ENCODE data around the gene POFUT1. TPM values are rescaled to one million over a fixed set of nuclear protein-coding genes. Genes with fewer than 3 reads are reported as not detected.

The POFUT1 gene
- polyA plus RNA-seq, 6 donors from 2014 or later = 7.2 to 16.9 (median 14.7) TPM

- Mint-ChIP-seq H3K27me3 (no peaks in the 10 kb centered on the region), H3K36me3 (peaks cover 16 to 24% of the 10 kb centered on the region in 2 donors), H3K4me3 (no peak overlapping the region), H3K9me3 (no peaks in the 10 kb centered on the region), H3K4me1 (peaks cover 8 to 17% (median 11%) of the 10 kb centered on the region in 3 donors), H3K27ac (no peak overlapping the region)
- DNase-seq (no peak), ATAC-seq (ENCODE audit: low read depth in 2 of 2) (no peak)
Measured at GRCh38 chr20:32227306-32227705, 19.6 kb downstream of the POFUT1 start.

- peaks cover 20 to 24% of the 10 kb centered on the region in 2 donors for H3K36me3 Mint-ChIP-seq
- DNase-seq (no peak), ATAC-seq (ENCODE audit: low read depth in 2 of 2) (no peak)
- no peaks in the 10 kb centered on the region for H3K27me3 Mint-ChIP-seq
- H3K9me3 Mint-ChIP-seq = no peaks in the 10 kb centered on the region
- peaks cover 8 to 17% (median 15%) of the 10 kb centered on the region in 3 donors for H3K4me1 Mint-ChIP-seq
- peak overlapping the region in 2 of 6 donors; percentile 35 to 90 for H3K27ac Mint-ChIP-seq
- H3K4me3 Mint-ChIP-seq = no peak overlapping the region
Measured at GRCh38 chr20:32227744-32228688, 20.3 kb downstream of the POFUT1 start.

DNA sequence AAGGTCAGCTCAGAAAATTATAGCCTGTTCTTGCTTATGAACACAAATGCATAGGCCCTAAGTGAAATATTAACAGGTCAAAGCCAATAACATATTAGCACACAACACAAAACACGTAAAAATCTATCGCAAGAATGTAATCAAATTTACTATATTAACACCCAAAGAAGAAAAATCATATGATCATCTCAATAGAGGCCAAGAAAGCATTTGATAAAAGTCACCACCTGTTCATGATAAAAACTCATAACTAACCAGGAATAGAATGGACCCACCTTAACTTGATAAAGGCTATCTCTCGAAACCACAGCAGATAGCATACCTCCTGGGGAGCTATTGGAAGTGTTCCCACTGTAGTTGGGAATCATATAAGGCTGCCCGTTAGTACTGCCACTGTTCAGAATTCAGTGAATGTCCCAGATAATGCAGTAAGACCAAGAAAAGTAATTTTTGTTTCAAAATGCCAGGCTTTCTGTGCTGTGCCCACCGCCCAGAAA, 21.6 kb downstream of the POFUT1 start:
- no peak for DNase-seq
- ATAC-seq (ENCODE audit: low read depth in 2 of 2) = no peak
- H3K9me3 Mint-ChIP-seq = no peaks in the 10 kb centered on the region

DNA sequence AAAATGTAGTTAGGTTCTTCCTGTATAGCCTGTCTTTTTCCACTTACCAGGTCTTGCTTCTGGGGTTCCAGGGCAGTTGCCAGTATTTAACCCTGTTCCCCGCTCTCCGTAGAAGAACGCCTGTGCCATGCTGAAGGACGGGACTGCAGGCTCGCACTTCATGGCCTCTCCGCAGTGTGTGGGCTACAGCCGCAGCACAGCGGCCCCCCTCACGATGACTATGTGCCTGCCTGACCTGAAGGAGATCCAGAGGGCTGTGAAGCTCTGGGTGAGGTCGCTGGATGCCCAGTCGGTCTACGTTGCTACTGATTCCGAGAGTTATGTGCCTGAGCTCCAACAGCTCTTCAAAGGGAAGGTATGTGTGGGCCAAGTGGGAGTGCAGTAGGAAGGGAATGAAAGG, 23.0 kb downstream of the POFUT1 start:
- ATAC-seq (ENCODE audit: low read depth in 2 of 2) (no peak), DNase-seq (no peak)
- peaks cover 29 to 34% of the 10 kb centered on the region in 2 donors for H3K36me3 Mint-ChIP-seq
- no peaks in the 10 kb centered on the region for H3K27me3 Mint-ChIP-seq
- H3K4me1 Mint-ChIP-seq = peaks cover 11 to 20% (median 17%) of the 10 kb centered on the region in 3 donors
- no peak overlapping the region for H3K4me3 Mint-ChIP-seq
- peak overlapping the region in 2 of 6 donors; percentile 72 to 87 for H3K27ac Mint-ChIP-seq
- H3K9me3 Mint-ChIP-seq = no peaks in the 10 kb centered on the region

More for the DNA sequence above, 21.6 kb downstream of the POFUT1 start:
- Mint-ChIP-seq H3K27ac (peak overlapping the region in 1 of 6 donors; percentile 25), H3K36me3 (peaks cover 24 to 27% of the 10 kb centered on the region in 2 donors), H3K27me3 (no peaks in the 10 kb centered on the region), H3K4me3 (peak overlapping the region in 1 of 8 donors; percentile 44), H3K4me1 (peaks cover 9 to 20% (median 17%) of the 10 kb centered on the region in 3 donors)

GRCh38 chr20:32231245-32231644, 23.6 kb downstream of the POFUT1 start:
- no peak for ATAC-seq (ENCODE audit: low read depth in 2 of 2)
- Mint-ChIP-seq H3K4me3 (no peak overlapping the region), H3K27me3 (no peaks in the 10 kb centered on the region)

DNA sequence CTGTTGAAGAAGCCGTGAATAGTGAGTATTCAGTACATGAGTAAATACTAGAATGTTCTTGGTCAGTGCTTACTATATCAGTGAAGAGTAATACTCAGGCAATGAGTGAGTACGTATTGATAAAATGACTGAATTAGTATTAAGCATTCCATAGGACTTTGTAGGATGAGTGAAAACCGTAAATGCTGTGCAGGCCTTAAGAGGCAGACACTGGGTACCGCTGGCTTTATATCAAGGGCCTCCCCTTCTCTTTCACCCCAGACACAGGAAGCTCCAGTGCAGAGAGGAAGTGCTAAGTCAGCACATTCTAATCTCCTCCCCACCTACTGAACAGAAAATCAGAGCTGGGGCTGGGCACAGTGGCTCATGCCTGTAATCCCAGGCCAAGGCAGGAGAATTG, 24.2 kb downstream of the POFUT1 start:
- no peaks in the 10 kb centered on the region for H3K27me3 Mint-ChIP-seq
- DNase-seq (no peak), ATAC-seq (ENCODE audit: low read depth in 2 of 2) (peak in 1 of 2 donors; percentile 55)
- peaks cover 29 to 37% of the 10 kb centered on the region in 2 donors for H3K36me3 Mint-ChIP-seq
- H3K9me3 Mint-ChIP-seq = no peaks in the 10 kb centered on the region
- H3K4me3 Mint-ChIP-seq = no peak overlapping the region
- peaks cover 11 to 20% (median 17%) of the 10 kb centered on the region in 3 donors for H3K4me1 Mint-ChIP-seq
- H3K27ac Mint-ChIP-seq = peak overlapping the region in 5 of 6 donors; percentile 23 to 75 (median 61)

More at GRCh38 chr20:32231245-32231644, 23.6 kb downstream of the POFUT1 start:
- H3K9me3 Mint-ChIP-seq = no peaks in the 10 kb centered on the region
- peaks cover 29 to 37% of the 10 kb centered on the region in 2 donors for H3K36me3 Mint-ChIP-seq
- peaks cover 11 to 20% (median 17%) of the 10 kb centered on the region in 3 donors for H3K4me1 Mint-ChIP-seq
- no peak for DNase-seq
- H3K27ac Mint-ChIP-seq = peak overlapping the region in 1 of 6 donors; percentile 72

DNA sequence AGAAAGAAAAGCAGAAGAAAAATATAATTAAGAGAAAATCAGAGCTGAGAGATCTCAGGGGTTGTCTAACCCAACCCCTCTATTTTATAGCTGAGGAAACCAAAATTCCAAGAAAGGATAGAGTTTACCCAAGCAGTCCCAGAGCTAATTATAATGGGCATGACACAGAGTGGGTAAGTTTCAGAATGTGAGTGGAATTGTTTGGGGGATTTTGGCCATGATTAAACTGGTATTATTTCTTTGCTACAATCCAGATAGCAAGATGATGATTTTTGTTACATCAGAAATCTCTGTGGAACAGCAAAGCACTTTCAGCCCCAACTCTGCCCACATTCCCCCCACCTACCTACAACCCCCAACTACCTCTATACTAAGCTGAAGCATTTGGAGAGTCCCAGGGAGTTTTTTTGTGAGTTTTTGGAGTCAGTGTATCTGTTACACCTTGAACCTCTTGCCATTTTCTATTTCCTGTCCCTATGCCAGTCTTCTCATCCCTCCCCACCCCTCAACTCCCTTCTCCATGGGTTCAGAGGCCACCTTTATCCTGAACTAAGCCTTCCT, 24.7 kb downstream of the POFUT1 start:
- Mint-ChIP-seq H3K27ac (peak overlapping the region; percentile 22 to 72 (median 48)), H3K4me3 (no peak overlapping the region), H3K27me3 (no peaks in the 10 kb centered on the region), H3K9me3 (no peaks in the 10 kb centered on the region), H3K36me3 (peaks cover 29 to 37% of the 10 kb centered on the region in 2 donors), H3K4me1 (peaks cover 11 to 20% (median 17%) of the 10 kb centered on the region in 3 donors)
- DNase-seq (no peak), ATAC-seq (ENCODE audit: low read depth in 2 of 2) (no peak)

- peaks cover 27 to 37% of the 10 kb centered on the region in 2 donors for H3K36me3 Mint-ChIP-seq
- H3K4me1 Mint-ChIP-seq = peaks cover 11 to 20% (median 17%) of the 10 kb centered on the region in 3 donors
- ATAC-seq (ENCODE audit: low read depth in 2 of 2) (no peak), DNase-seq (no peak)
- H3K27me3 Mint-ChIP-seq = no peaks in the 10 kb centered on the region
- peak overlapping the region in 1 of 6 donors; percentile 25 for H3K27ac Mint-ChIP-seq
- no peaks in the 10 kb centered on the region for H3K9me3 Mint-ChIP-seq
- no peak overlapping the region for H3K4me3 Mint-ChIP-seq
Measured at GRCh38 chr20:32233286-32233685, 25.6 kb downstream of the POFUT1 start.

- Mint-ChIP-seq H3K36me3 (peaks cover 17 to 37% of the 10 kb centered on the region in 2 donors), H3K27me3 (no peaks in the 10 kb centered on the region), H3K27ac (no peak overlapping the region), H3K4me1 (peaks cover 11 to 20% (median 17%) of the 10 kb centered on the region in 3 donors), H3K9me3 (no peaks in the 10 kb centered on the region), H3K4me3 (no peak overlapping the region)
- no peak for ATAC-seq (ENCODE audit: low read depth in 2 of 2)
- no peak for DNase-seq
Measured at GRCh38 chr20:32234135-32234808, 26.6 kb downstream of the POFUT1 start.

DNA sequence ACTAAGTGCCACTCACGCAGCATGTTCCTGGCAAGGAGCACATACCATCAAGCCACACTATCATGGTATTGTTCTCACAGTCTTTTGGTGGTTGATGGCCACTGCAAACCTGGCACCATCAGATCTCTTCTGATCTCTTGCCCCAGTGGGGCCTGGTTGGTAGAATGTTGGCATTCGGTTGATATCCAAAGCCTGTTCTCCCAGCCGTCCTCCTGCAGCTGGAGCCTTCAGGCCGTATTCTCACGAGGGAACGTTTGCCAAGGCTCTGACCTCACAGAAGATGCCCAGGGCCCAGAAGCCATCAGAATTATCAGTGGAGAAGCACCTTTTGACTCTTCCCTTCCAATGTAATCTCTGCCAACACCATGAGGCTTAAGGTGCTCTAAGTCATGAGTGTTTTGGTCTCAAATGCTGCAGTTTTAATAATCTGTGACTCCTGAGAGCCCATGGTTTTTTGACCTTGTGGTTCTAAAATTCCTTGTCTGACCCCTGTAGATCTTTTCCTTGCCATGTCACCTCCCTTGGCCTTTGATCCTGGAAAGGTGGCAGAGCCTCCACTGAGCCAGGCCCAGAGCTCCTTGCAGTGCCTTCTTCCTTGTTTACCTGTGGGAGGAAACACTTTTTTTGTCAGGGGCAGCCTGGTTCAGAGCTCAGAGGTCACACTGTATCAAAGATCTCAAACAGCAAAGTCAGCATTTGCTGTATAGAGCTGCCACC, 27.8 kb downstream of the POFUT1 start:
- H3K4me1 Mint-ChIP-seq = peaks cover 21 to 30% (median 28%) of the 10 kb centered on the region in 3 donors
- no peaks in the 10 kb centered on the region for H3K27me3 Mint-ChIP-seq
- peak overlapping the region in 3 of 6 donors; percentile 6 to 47 (median 21) for H3K27ac Mint-ChIP-seq
- DNase-seq (no peak), ATAC-seq (ENCODE audit: low read depth in 2 of 2) (no peak)
- peaks cover 15 to 37% of the 10 kb centered on the region in 2 donors for H3K36me3 Mint-ChIP-seq
- peak overlapping the region in 1 of 8 donors; percentile 59 for H3K4me3 Mint-ChIP-seq
- H3K9me3 Mint-ChIP-seq = no peaks in the 10 kb centered on the region

GRCh38 chr20:32236048-32236533, 28.4 kb downstream of the POFUT1 start:
- DNase-seq (no peak), ATAC-seq (ENCODE audit: low read depth in 2 of 2) (no peak)
- H3K4me1 Mint-ChIP-seq = peaks cover 22 to 30% (median 23%) of the 10 kb centered on the region in 3 donors
- no peaks in the 10 kb centered on the region for H3K27me3 Mint-ChIP-seq
- H3K9me3 Mint-ChIP-seq = no peaks in the 10 kb centered on the region
- peaks cover 15 to 31% of the 10 kb centered on the region in 2 donors for H3K36me3 Mint-ChIP-seq
- no peak overlapping the region for H3K4me3 Mint-ChIP-seq
- H3K27ac Mint-ChIP-seq = no peak overlapping the region

DNA sequence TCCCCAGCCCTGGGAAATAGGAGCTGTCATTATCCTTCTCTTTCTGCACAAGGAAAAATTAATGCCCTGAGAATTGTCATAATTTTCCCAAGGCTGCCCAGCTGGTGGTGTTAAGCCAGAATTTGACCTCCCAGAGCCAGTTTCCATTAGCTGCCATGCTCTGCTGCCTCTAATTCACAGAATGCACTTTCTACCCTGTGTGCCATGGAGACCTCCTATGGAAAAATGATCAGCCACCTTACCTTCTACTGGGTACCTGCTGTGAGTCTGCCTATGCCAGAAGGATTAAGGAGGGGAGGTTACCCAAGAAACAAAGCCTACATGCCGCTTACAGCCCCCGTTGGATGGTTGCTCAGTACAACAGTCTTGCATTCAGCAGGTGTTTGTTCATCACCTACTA, 29.1 kb downstream of the POFUT1 start:
- Mint-ChIP-seq H3K27me3 (no peaks in the 10 kb centered on the region), H3K36me3 (peaks cover 8 to 25% of the 10 kb centered on the region in 2 donors), H3K27ac (peak overlapping the region in 1 of 6 donors; percentile 37)

More for the DNA sequence above, 29.1 kb downstream of the POFUT1 start:
- Mint-ChIP-seq H3K4me1 (peaks cover 17 to 23% (median 17%) of the 10 kb centered on the region in 3 donors), H3K4me3 (no peak overlapping the region), H3K9me3 (no peaks in the 10 kb centered on the region)
- no peak for DNase-seq
- no peak for ATAC-seq (ENCODE audit: low read depth in 2 of 2)
